HG03469 (cell line): ENCODE results near the gene MFAP2.
A peak's percentile ranks its signal among the peaks of the same experiment; 100 is the strongest.
"Not testable (repeated sequence)": the region's sequence is repeated elsewhere in the genome, so short reads cannot be mapped to it uniquely, and the experiment has no call there.

Experiments used
- ATAC-seq: cut with Tn5 transposase; IDR thresholded peaks from one replicate; pipeline ENCODE4 v1.9.1; 2021; ENCODE audit warnings: mild to moderate bottlenecking, moderate library complexity, moderate number of reproducible peaks; ENCODE audit not compliant: unreplicated experiment

Gene MFAP2

GRCh38 chr1:16965486-16966067 is 14.8 kb downstream of the MFAP2 start:
- ATAC-seq: no peak

GRCh38 chr1:16964169-16964568 is 16.3 kb downstream of the MFAP2 start:
- not testable (repeated sequence) for ATAC-seq

DNA sequence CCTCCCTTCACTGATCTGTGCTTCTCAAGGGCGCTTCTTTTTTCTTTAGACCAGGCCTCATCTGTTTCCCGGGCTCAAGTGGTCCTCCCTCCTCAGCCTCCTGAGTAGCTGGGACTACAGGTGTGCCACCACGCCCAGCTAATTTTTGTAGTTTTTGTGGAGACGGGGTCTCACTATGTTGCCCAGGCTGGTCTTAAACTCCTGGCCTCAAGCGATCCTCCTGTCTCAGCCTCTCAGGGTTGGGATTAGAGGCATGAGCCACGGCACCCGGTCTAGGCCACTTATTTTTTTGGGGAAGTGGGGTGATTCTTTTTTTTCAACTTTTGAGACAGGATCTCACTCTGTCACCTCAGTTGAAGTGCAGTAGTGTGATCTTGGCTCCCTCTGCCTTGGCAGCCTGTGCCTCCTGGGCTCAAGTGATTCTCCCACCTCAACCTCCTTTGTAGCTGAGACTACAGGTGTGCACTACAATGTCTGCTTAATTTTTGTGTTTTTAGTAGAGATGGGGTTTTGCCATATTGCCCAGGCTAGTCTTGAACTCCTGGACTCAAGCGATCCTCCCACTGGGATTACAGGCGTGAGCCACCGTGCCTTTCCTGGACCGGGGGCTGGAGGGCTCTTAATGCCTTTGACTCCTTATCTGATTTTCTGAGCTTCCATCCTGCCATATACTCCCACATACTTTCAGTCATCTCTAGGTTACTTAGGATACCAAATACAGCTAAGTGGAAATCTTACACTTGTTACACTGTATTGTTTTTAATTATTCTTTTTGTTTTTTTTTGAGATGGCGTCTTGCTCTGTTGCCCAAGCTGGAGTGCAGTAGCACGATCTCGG is 18.9 kb downstream of the MFAP2 start:
- ATAC-seq: no peak

DNA sequence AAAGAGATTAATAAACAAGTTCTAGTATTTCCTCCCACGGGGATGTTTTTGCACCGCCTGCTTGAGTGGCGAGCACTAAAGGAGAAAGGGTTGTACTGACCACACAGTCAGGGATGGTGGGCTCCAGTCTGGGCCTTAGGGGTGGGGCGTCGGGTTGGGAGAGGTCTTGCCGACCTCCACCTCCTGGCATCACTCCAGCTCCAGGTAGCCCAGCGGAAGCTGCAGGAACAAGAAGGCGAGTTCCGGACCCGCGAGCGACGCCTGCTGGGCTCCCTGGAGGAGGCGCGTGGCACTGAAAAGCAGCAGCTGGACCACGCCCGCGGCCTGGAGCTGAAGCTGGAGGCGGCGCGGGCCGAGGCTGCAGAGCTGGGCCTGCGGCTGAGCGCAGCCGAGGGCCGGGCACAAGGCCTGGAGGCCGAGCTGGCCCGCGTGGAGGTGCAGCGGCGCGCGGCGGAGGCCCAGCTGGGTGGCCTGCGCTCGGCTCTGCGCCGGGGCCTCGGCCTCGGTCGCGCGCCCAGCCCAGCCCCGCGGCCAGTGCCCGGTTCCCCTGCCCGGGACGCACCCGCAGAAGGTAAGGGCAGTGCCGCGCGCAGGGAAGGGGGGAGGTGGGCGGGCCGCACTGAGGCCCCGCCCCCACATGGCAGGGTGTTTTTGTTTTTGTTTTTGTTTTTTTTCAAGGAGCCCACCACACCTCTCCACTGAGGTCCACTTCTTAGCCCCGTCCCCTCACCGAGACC is 19.7 kb downstream of the MFAP2 start:
- peak; percentile 54 for ATAC-seq

GRCh38 chr1:16958475-16958874 is 21.9 kb downstream of the MFAP2 start:
- no peak for ATAC-seq

DNA sequence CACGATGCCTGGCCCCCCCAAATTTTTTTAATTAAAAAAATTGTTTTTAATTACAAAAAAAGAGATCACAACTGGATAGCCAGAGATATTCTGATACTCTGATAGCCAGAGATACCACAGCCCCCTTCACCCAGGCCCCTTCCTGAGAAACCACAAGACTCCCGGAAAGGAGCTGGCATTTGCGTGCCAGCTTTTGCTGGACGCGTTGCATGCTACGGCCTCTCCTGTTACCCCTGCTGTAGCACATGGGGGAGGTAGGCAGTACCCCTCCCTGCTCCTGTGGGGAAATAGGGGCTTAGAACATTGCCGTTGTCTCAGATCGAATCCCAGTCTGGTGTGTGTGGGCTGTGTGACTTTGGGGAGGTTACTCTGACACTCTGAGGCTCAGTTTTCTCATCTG is 22.7 kb downstream of the MFAP2 start:
- ATAC-seq: no peak

GRCh38 chr1:16956775-16957174 is 23.6 kb downstream of the MFAP2 start:
- ATAC-seq: no peak

- ATAC-seq: no peak
Measured at GRCh38 chr1:16955186-16955585, 25.2 kb downstream of the MFAP2 start.

- no peak for ATAC-seq
Measured at GRCh38 chr1:16954579-16954978, 25.8 kb downstream of the MFAP2 start.

DNA sequence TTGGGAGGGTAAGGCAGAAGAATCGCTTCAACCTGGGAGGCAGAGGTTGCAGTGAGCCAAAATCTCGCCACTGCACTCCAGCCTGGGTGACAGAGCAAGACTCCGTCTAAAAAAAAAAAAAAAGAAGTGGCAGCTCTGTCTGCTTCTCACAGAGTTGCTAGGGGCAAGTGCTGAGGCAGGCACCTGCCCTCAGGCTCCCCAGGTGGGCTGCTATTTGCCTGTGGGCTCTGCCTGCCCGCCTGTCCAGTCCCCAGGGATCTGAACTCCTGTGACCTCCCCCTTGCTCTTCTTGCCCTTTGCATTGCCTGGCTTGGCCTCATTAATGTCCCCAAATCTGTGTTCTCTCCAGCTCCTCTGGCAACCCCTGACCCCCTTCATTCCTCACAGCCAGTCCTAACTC is 28.0 kb downstream of the MFAP2 start:
- not testable (repeated sequence) for ATAC-seq

- not testable (repeated sequence) for ATAC-seq
Measured at GRCh38 chr1:16949026-16949425, 31.4 kb downstream of the MFAP2 start.

GRCh38 chr1:16948282-16948891 is 32.0 kb downstream of the MFAP2 start:
- ATAC-seq: not testable (repeated sequence)

GRCh38 chr1:16946646-16947045 is 33.8 kb downstream of the MFAP2 start:
- ATAC-seq: no peak

DNA sequence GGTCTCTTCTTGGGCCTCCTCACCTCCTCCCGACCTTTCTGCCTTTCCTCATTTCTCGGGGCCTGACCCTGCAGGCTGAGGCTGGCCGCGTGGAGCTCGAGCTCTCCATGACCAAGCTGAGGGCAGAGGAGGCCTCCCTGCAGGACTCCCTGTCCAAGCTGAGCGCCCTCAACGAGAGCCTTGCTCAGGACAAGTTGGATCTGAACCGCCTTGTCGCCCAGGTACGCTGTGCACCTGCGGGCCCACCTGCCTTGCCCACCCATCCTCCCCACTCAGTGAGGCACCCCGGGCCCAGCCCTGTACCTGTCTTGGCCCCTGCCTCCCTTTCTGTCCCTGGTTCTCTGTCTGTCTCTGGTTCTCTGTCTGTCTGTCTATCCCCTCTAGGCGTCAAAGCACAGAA is 34.2 kb downstream of the MFAP2 start:
- not testable (repeated sequence) for ATAC-seq

- ATAC-seq: not testable (repeated sequence)
Measured at GRCh38 chr1:16945512-16945911, 34.9 kb downstream of the MFAP2 start.

DNA sequence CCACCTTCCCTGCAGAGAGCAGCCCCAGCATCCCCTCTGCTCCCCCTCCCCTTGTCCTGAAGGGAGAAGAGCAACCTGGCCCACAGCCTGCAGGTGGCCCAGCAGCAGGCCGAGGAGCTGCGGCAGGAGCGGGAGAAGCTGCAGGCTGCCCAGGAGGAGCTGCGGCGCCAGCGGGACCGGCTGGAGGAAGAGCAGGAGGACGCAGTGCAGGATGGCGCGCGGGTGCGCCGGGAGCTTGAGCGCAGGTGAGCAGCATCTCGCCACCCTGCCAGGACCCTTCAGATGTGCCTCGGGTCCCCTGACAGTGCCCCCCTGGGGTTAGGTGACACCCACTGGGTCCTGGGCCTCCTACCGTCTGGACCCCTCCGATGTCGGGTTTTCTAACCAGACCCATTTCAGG is 36.4 kb downstream of the MFAP2 start:
- ATAC-seq: no peak

GRCh38 chr1:16939386-16940180 is 40.8 kb downstream of the MFAP2 start:
- not testable (repeated sequence) for ATAC-seq

DNA sequence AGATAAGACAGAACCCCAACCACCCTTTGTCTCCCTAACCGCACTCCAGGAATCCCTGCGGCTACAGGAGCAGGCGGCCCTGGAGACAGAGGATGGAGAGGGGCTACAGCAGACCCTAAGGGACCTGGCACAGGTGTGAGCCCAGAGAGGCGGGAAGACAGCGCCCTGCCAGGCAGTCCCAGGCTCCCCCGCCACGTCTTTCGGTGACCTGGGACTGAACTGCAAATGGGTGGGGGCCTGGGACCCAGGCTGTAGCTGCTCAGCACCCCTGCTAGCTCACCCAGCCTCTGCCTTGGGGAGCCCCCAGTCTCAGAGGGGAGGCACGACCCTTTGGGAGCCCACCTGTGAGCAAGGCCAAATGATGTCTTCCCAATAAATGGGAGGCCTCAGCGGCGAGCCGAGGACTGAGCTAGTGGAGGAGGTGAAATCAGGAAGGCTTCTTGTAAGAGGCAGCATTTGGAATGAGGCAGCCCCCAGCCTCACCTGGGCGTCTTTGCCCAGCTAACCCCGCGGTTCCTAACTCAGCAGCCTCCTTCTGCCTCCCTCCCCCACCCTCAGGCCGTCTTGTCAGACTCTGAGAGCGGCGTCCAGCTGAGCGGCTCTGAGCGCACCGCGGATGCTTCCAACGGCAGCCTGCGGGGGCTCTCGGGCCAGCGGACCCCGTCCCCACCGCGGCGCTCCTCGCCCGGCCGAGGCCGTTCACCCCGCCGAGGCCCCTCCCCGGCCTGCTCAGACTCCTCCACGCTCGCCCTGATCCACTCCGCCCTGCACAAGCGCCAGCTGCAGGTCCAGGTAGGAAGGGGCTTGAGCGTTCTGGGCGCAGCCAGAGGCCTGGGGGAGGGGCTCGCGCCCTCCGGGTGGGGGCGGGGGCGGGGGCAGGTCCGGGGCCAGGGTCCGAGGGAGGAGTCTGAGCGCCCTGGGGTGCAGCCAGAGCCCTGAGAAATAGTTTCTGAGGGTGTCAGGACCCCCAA is 41.8 kb downstream of the MFAP2 start:
- no peak for ATAC-seq

- ATAC-seq: not testable (repeated sequence)
Measured at GRCh38 chr1:16936580-16936979, 43.8 kb downstream of the MFAP2 start.
